Type B pancreatic cell (in vitro differentiated cells): ENCODE data around the gene CRYAB. TPM values are rescaled to one million over a fixed set of nuclear protein-coding genes. Genes with fewer than 3 reads are reported as not detected.

Source experiments
- DNase-seq: peaks from one replicate; pipeline ENCODE4 v3.0.0; 2021; ENCODE audit warnings: mixed read lengths; ENCODE audit not compliant: unreplicated experiment; ENCODE audit errors: extremely low spot score
- H3K27ac Mint-ChIP-seq: 2 replicates; pipeline ENCODE4 v1.8.0; 2021; ENCODE audit warnings: mild to moderate bottlenecking, mixed read lengths
- H3K27me3 Mint-ChIP-seq: 2 replicates; pipeline ENCODE4 v1.8.0; 2021; ENCODE audit warnings: mixed read lengths
- H3K36me3 Mint-ChIP-seq: 2 replicates; pipeline ENCODE4 v1.8.0; 2021; ENCODE audit warnings: mixed read lengths
- H3K4me1 Mint-ChIP-seq: one replicate; pipeline ENCODE4 v1.8.0; 2021; ENCODE audit warnings: mixed read lengths; ENCODE audit not compliant: unreplicated experiment
- H3K4me3 Mint-ChIP-seq: 2 replicates; pipeline ENCODE4 v1.8.0; 2021; ENCODE audit warnings: mild to moderate bottlenecking, mixed read lengths
- H3K9me3 Mint-ChIP-seq: 2 replicates; pipeline ENCODE4 v1.8.0; 2021; ENCODE audit warnings: mixed read lengths
- CTCF ChIP-seq: fragments of 200-600 bp; sonication (generic); conservative IDR thresholded peaks from 2 replicates; pipeline ENCODE4 v1.5.0; 2021; ENCODE audit warnings: antibody characterized with exemption, mild to moderate bottlenecking
- total RNA-seq: library from RNA; stranded (reverse); gene quantifications from 2 replicates; pipeline ENCODE4 v1.2.1, GENCODE V29; 2021; ENCODE audit warnings: low replicate concordance

Gene CRYAB
- total RNA-seq, 1 donor from 2014 or later = not detected

- no peak overlapping the region for H3K4me3 Mint-ChIP-seq
- H3K9me3 Mint-ChIP-seq = no peaks in the 10 kb centered on the region
- H3K27ac Mint-ChIP-seq = peak overlapping the region; percentile 13
- peaks cover 11% of the 10 kb centered on the region for H3K36me3 Mint-ChIP-seq
- peaks cover 4% of the 10 kb centered on the region for H3K27me3 Mint-ChIP-seq
- TF ChIP-seq CTCF = no peak
- no peak for DNase-seq
- H3K4me1 Mint-ChIP-seq = peaks cover 18% of the 10 kb centered on the region
Measured at GRCh38 chr11:111944139-111944538, 32.6 kb upstream of the CRYAB start.

- Mint-ChIP-seq H3K36me3 (peaks cover 8% of the 10 kb centered on the region), H3K4me3 (no peak overlapping the region), H3K27me3 (peaks cover 4% of the 10 kb centered on the region), H3K9me3 (no peaks in the 10 kb centered on the region), H3K4me1 (peaks cover 30% of the 10 kb centered on the region), H3K27ac (no peak overlapping the region)
- TF ChIP-seq CTCF = no peak
- no peak for DNase-seq
Measured at GRCh38 chr11:111942829-111943228, 31.3 kb upstream of the CRYAB start.

GRCh38 chr11:111941963-111942362 lies 30.4 kb upstream of the CRYAB start:
- H3K27ac Mint-ChIP-seq = no peak overlapping the region
- peaks cover 33% of the 10 kb centered on the region for H3K4me1 Mint-ChIP-seq
- peaks cover 4% of the 10 kb centered on the region for H3K27me3 Mint-ChIP-seq
- DNase-seq = no peak
- TF ChIP-seq CTCF = no peak
- H3K36me3 Mint-ChIP-seq = peaks cover 8% of the 10 kb centered on the region
- H3K9me3 Mint-ChIP-seq = no peaks in the 10 kb centered on the region
- H3K4me3 Mint-ChIP-seq = no peak overlapping the region

DNA sequence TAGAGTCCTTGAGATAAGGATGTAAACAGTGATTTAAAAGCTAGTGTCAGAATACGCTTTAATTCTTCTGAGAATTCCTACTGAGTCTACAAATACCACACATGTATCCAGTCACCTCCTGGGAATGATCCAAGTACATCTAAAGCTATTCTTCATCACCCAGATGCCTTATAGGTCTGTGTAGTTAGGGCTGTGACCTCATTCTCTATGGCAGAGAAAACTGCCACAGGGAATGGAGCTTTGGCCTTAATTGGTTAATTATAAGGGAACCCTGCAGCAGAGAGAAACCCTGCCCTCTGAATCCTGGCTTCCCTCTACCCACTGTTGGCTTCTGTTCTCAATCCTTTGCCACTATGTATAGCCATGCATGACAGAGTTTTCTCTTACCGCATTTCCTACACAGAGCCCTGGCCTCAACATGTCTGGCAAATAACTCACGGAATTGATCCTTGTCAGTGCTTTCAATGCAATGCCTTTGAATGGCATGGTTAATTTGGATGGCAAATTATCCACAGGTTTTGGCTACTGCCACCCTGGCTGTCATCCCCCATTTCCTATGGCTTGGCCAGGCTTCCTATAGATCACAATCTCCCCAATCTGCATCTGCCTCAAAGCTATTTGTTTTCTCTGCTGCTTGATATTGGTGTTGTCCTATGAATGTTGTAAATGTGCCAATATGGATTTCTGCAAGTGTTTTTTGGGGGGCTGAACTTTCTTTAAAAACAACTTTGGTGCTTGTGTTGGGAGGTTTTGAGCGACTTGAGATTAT lies 28.4 kb upstream of the CRYAB start:
- peak overlapping the region; percentile 1 for H3K4me3 Mint-ChIP-seq
- peaks cover 4% of the 10 kb centered on the region for H3K27me3 Mint-ChIP-seq
- no peaks in the 10 kb centered on the region for H3K9me3 Mint-ChIP-seq
- TF ChIP-seq CTCF = no peak
- no peak overlapping the region for H3K27ac Mint-ChIP-seq
- H3K36me3 Mint-ChIP-seq = peaks cover 8% of the 10 kb centered on the region
- no peak for DNase-seq
- H3K4me1 Mint-ChIP-seq = peaks cover 49% of the 10 kb centered on the region

- TF ChIP-seq CTCF = no peak
- Mint-ChIP-seq H3K27ac (peak overlapping the region; percentile 1), H3K36me3 (no peaks in the 10 kb centered on the region), H3K4me1 (peaks cover 40% of the 10 kb centered on the region), H3K9me3 (no peaks in the 10 kb centered on the region), H3K4me3 (peak overlapping the region; percentile 88), H3K27me3 (peaks cover 4% of the 10 kb centered on the region)
- no peak for DNase-seq
Measured at GRCh38 chr11:111938687-111939160, 27.2 kb upstream of the CRYAB start.
